Posterior cingulate gyrus (tissue), 11 donors: Measurements from ENCODE around the gene NPEPPS.
"Not testable (repeated sequence)": the region's sequence is repeated elsewhere in the genome, so short reads cannot be mapped to it uniquely, and the experiment has no call there.

ENCODE experiments used
- DNase-seq, 10 donors: peaks; one replicate each; pipeline versions ENCODE4 v3.0.0 to v3.0.0-alpha.2; 2020 to 2021; ENCODE audit warnings: mixed read lengths in 3 of 10
- intact Hi-C: fragments of 100-400 bp; cut with DNase I; formaldehyde crosslinking; loops from one replicate; pipeline ENCODE4 v1.15.1; 2023

NPEPPS gene

GRCh38 chr17:47556108-47556507, 25.2 kb downstream of the NPEPPS start:
- DNase-seq, intact Hi-C loops: not testable (repeated sequence)

- DNase-seq, intact Hi-C loops: not testable (repeated sequence)
Observed at GRCh38 chr17:47560517-47561043, 29.7 kb downstream of the NPEPPS start.

DNA sequence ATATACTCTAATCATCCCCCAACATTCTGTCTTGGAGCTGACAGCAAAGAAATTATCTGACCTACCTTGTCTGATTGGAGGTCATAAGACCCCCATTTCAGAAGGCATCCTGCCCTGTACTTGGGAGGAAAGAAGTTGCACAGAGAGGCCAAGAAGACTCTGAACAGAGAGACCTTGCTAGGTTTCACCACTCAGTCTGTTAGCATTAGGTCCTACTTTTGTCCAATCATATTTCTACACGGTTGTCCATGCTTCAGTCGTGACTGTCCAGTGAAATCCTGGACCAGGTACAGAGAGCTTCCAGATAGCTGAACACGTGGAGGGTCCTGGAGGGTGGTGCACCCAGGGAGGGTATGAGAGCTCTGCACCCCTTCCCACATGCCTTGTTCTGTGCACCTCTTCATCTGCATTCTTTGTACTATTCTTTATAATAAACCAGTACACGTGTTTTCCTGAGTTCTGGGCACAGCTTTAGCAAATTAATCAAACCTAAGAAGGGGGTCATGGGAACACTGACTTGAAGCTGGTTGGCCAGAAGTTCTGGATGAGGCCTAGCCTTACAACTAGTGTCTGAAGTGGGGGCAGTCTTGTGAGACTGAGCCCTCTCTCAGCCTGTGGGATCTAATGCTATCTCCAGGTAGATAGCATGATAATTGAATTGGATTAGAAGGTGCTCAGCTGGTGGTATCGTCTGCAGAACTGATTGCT, 30.9 kb downstream of the NPEPPS start:
- intact Hi-C loops, DNase-seq: not testable (repeated sequence)

DNA sequence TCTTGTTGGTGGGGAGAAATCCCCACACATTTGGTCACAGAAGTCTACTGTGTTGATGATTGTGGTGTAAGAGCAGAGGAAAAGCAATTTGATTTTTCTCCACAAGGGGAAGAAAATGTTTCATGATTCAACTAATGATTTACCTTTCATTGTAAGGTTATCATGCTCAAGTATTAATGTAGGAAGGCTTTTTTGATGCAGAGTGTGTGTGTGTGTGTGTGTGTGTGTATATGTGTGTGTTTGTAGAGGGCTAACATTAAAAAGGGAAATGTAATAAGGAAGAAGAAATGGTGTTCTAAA, 31.4 kb downstream of the NPEPPS start:
- intact Hi-C loops, DNase-seq: not testable (repeated sequence)

- intact Hi-C loops, DNase-seq: not testable (repeated sequence)
Observed at GRCh38 chr17:47567261-47567660, 36.4 kb downstream of the NPEPPS start.

GRCh38 chr17:47572561-47572960, 41.7 kb downstream of the NPEPPS start:
- intact Hi-C loops, DNase-seq: not testable (repeated sequence)

DNA sequence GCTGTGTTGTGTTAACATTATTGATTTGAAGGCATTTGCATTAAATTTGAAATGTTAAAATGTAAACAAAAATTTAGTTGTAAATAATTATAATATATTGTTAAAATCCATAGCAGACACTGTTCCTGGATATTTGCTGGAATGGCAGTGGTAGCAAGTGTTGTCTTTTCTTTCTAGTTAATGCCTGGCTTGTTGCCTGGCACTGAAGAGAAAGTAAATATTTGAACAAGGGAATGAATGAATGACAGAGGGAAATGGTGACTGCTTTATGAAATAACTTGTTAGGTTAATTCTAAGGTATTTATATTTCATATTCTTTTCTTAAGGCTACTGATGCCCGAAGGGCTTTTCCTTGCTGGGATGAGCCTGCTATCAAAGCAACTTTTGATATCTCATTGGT, 51.5 kb downstream of the NPEPPS start:
- intact Hi-C loops, DNase-seq: not testable (repeated sequence)

DNA sequence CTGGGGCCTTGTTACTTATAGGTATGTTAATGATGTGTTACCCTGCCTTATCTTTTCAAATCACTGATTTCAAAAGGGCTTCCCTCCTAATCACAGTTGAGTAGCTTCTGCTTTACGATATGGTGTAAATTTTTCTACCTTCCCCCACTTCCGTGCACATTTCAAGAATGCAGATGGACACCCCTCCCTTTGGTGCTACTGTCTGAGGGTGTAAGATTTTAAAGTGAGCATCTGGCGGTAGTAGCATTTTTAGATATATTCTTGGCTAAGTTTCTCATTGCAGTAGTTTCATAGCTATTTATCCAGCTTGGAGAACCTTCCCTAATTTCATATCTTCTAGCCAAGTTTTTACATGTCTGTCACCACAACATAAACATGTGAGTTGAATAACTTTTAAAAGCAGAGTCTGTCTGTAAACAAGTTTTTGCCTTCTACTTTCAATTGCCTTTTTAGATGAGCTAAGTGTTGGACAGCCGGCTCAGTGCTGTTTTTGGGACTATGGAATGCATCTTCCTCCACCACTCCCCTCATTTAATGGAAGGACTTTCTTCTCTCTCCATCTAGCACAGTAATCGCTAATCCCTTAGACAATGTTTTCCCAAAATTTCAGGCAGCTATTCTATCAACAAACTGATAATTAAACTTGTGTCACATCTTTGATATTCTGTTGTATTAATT, 55.6 kb downstream of the NPEPPS start:
- DNase-seq, intact Hi-C loops: not testable (repeated sequence)

- DNase-seq, intact Hi-C loops: not testable (repeated sequence)
Observed at GRCh38 chr17:47593522-47593921, 62.6 kb downstream of the NPEPPS start.

- no peak for DNase-seq
- intact Hi-C loops: no loop called here
Observed at GRCh38 chr17:47603830-47604597, 73.1 kb downstream of the NPEPPS start.

DNA sequence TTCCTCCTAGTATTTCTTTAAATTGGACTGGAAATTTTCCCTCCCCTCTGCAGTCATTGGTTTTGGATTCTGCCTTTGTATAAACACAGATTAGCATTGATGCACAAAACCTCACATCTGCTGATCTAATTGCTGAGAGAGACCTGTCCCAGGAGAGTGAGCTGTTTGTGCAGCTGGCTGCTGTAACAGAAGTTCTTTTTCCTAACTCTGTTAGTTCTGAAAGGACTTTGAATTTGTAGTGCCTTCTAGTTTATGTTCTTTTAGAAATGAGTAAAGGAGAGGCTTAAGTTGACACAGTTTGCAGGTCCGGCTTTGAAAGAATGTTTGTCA, 73.7 kb downstream of the NPEPPS start:
- intact Hi-C loops: no loop called here
- DNase-seq: no peak

DNA sequence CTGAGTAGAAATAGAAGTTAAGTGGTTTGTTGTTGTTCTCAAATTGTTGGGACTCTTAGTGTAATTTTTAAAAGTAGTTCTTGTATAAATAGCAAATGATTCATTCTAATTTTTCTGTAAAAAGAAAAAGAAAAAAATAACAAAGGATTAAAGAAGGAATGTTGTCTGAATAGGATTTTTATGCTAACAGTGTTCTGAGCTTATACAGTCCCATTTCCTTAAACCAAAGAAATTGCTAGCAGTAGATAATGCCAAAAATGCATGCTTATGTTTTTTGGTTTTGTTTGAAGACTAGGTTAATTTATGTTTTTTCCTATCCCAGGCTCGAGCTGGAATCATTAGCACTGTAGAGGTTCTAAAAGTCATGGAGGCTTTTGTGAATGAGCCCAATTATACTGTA, 74.1 kb downstream of the NPEPPS start:
- DNase-seq: no peak
- intact Hi-C loops: no loop called here

DNA sequence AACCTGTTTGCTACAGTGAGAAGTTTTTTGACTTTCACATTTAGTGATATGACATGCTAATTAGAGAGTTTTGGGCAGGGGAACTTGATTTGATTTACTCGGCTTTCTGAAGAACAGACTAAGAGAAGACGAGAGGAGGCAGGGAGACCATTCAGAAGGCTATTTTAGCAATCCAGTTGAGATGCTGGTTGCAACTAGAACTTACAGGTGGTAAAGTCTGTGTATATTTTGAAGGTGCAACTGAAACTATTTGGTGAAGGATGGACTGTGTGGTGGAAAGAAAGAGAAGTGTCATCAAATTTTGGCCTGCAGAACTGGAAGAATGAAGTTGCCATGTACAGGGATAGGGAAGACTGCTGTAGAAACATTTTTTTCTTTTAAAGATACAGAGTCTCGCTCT, 76.6 kb downstream of the NPEPPS start:
- no peak for DNase-seq
- intact Hi-C loops: no loop called here

- intact Hi-C loops: loop anchor here (10.0 kb wide), 3 partner anchors 117 to 387 kb away; no protein-coding TSS in a partner anchor
- DNase-seq: peak in 1 of 10 donors; percentile 35
Observed at GRCh38 chr17:47611372-47612350, 80.8 kb downstream of the NPEPPS start.

- intact Hi-C loops: loop anchor here (10.0 kb wide), 3 partner anchors 121 to 391 kb away; no protein-coding TSS in a partner anchor
- DNase-seq: no peak
Observed at GRCh38 chr17:47615766-47616424, 85.0 kb downstream of the NPEPPS start.

DNA sequence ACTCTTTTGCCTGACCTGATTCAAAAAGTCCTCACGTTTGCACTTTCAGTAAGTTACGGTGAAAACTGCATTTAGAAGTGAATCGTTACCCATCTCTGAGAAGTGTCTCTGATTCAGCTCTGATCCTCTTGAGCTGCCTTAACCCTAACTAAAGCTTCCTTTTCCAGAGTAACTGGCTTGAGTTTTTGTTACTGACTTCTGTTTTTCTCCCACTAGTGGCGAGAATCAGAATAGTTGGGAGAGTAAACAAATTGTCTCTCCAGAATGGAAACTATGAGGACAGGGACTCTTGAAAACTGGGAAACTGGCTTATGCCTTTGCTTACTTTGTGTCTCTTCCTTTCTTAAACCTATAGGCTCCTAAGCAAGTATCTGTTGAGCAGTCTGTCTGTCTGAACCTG, 87.5 kb downstream of the NPEPPS start:
- intact Hi-C loops: loop anchor here (10.0 kb wide), 3 partner anchors 124 to 394 kb away; no protein-coding TSS in a partner anchor
- DNase-seq: no peak

GRCh38 chr17:47620503-47621245, 89.8 kb downstream of the NPEPPS start:
- peak in 1 of 10 donors; percentile 24 for DNase-seq
- intact Hi-C loops: no loop called here

DNA sequence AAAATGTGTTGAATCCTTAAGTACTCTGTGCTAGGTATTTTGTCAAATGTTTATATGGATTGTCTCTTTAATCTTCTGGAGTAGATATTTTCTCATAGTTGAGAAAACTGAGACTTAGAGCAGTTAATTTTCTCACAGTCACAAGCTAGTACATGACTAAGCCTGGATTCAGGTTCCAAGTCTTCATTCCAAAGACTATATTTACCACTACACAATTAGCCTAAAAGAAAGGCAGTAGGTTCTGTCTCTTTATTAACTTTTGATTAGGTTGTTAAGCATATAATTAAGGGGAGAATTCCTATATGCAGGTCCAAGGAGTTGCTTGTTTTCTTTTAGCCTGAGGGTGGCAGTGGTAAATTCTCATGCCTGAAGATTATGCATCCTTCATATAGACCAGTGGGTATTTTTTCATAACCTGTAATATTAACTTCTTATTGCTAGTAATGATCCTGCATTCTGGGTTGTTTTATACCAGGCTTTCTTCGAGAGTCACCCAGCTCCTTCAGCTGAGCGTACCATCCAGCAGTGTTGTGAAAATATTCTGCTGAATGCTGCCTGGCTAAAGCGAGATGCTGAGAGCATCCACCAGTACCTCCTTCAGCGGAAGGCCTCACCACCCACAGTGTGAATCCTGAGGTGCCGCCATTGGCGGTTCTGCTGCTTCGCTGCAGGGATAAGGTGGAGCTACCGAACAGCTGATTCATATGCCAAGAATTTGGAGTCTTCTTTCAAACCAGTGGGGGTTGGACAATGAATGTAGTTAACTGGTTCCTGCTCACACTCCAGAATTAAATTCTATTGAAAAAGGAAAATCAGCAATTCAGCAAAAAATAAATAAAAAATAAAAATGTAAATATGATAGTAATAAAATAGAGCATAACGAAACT, 90.6 kb downstream of the NPEPPS start:
- intact Hi-C loops: no loop called here
- peak in 9 of 10 donors; percentile 15 to 95 (median 68) for DNase-seq
